AG04450 (cell line): ENCODE data around the gene RNF186. TPM values are rescaled to one million over a fixed set of nuclear protein-coding genes. Genes with fewer than 3 reads are reported as not detected.

Source experiments
- CTCF ChIA-PET: fragments of 300-600, 350-600 bp; formaldehyde crosslinking; extraction: SDS; loops from one replicate; lab custom pipeline; 2022; ENCODE audit warnings: antibody characterized with exemption, inconsistent platforms; lab: Charles Lee
- POLR2A ChIA-PET: fragments of 350-600 bp; formaldehyde crosslinking; extraction: SDS; loops from one replicate; lab custom pipeline; 2021; ENCODE audit warnings: antibody characterized with exemption, inconsistent platforms; lab: Yijun Ruan, JAX
- DNase-seq: peaks from one replicate; pipeline ENCODE4 v3.0.0-alpha.2; 2011; ENCODE audit warnings: low read depth, low spot score
- H3K27ac ChIP-seq: one replicate; pipeline ENCODE4 v1.5.1; 2012; ENCODE audit warnings: low read depth, low read length, control low read depth
- H3K27me3 ChIP-seq: one replicate; pipeline ENCODE4 v1.6.0; 2012; ENCODE audit warnings: low read length; ENCODE audit not compliant: control insufficient read depth, insufficient read depth
- H3K4me3 ChIP-seq: 2 replicates; pipeline ENCODE4 v1.5.1; 2011; ENCODE audit warnings: mild to moderate bottlenecking, low read depth, low read length, control low read depth
- H3K9me3 ChIP-seq: 2 replicates; pipeline ENCODE4 v1.5.1; 2012; ENCODE audit warnings: low read length; ENCODE audit not compliant: control insufficient read depth, insufficient read depth
- polyA plus RNA-seq: library from polyadenylated mRNA; depleted of rRNA; stranded (reverse); fragments of >200 nt; gene quantifications from 2 replicates; pipeline ENCODE4 v1.2.3, GENCODE V29; 2011
- TF ChIP-seq, protein P1 (sequence below): IDR thresholded peaks from 2 replicates; pipeline ENCODE4 v1.5.1; 2011; ENCODE audit warnings: low read depth, low read length, control low read depth, inconsistent platforms

RNF186 gene
- polyA plus RNA-seq, 1 experiment = not detected

GRCh38 chr1:19813643-19813960, 1.5 kb downstream of the RNF186 start:
- CTCF ChIA-PET = interaction anchor here (0.7 to 1.5 kb wide), 2 partner anchors 52 to 153 kb away, joined by 4 read pairs; no protein-coding TSS in a partner anchor
- Histone ChIP-seq H3K27ac (no peak overlapping the region), H3K4me3 (no peak overlapping the region), H3K9me3 (peaks cover 8% of the 10 kb centered on the region; the same call in 1 of the 2 replicates), H3K27me3 (peaks cover 6% of the 10 kb centered on the region)
- TF ChIP-seq, protein P1, sequence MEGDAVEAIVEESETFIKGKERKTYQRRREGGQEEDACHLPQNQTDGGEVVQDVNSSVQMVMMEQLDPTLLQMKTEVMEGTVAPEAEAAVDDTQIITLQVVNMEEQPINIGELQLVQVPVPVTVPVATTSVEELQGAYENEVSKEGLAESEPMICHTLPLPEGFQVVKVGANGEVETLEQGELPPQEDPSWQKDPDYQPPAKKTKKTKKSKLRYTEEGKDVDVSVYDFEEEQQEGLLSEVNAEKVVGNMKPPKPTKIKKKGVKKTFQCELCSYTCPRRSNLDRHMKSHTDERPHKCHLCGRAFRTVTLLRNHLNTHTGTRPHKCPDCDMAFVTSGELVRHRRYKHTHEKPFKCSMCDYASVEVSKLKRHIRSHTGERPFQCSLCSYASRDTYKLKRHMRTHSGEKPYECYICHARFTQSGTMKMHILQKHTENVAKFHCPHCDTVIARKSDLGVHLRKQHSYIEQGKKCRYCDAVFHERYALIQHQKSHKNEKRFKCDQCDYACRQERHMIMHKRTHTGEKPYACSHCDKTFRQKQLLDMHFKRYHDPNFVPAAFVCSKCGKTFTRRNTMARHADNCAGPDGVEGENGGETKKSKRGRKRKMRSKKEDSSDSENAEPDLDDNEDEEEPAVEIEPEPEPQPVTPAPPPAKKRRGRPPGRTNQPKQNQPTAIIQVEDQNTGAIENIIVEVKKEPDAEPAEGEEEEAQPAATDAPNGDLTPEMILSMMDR = no peak
- POLR2A ChIA-PET = interaction anchor here (0.6 kb wide), 1 partner anchor 25 kb away, joined by 4 read pairs; no protein-coding TSS in a partner anchor
- DNase-seq = no peak

- TF ChIP-seq, protein P1 = no peak
- ChIA-PET POLR2A (interaction anchor here (0.6 kb wide), 1 partner anchor 25 kb away, joined by 4 read pairs; no protein-coding TSS in a partner anchor), CTCF (interaction anchor here (0.7 to 1.5 kb wide), 2 partner anchors 51 to 152 kb away, joined by 4 read pairs; no protein-coding TSS in a partner anchor)
- Histone ChIP-seq H3K9me3 (peaks cover 8% of the 10 kb centered on the region; the same call in 1 of the 2 replicates), H3K27ac (no peak overlapping the region), H3K4me3 (no peak overlapping the region), H3K27me3 (peaks cover 6% of the 10 kb centered on the region)
- no peak for DNase-seq
These were observed 2.0 kb downstream of the RNF186 start for GRCh38 chr1:19812875-19813642.

DNA sequence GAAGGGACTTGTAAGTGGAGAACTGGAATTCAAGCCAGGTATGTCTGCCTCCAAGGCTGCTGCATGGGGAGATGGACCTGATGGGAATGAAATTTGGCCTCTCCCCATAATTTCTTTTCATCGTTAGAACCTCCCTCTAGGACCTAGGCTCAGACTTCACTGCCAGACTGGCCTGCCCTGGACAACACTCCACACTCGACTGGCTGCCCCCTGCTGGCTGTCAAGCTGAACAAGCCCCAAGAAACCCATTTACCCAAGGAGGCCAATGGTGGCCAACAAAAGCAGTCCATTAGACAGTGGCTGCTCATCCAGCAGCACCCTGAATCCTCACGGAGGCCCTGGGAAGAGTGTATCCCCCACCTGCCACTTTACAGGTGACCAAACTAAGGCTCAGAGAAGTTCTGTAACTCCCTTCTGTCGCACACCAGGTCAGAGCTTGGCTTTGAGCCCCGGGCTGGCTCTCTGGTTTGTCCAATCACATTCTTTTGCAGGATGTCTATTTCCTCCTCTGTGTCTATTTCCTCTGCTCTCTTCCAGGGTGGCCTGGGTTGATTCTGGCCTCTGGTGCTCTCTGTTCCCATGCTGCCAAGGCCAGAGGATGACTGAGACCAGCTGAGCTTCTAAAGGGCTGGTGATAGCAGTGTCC, 3.8 kb downstream of the RNF186 start:
- Histone ChIP-seq H3K4me3 (no peak overlapping the region), H3K27me3 (peaks cover 6% of the 10 kb centered on the region), H3K9me3 (peaks cover 8% of the 10 kb centered on the region; the same call in 1 of the 2 replicates), H3K27ac (no peak overlapping the region)
- TF ChIP-seq, protein P1 = peak; percentile 68
- POLR2A ChIA-PET = no interaction called here
- DNase-seq = no peak
- CTCF ChIA-PET = interaction anchor here (0.8 to 2.5 kb wide), 2 partner anchors 49 to 147 kb away, joined by 4 to 11 read pairs; no protein-coding TSS in a partner anchor

DNA sequence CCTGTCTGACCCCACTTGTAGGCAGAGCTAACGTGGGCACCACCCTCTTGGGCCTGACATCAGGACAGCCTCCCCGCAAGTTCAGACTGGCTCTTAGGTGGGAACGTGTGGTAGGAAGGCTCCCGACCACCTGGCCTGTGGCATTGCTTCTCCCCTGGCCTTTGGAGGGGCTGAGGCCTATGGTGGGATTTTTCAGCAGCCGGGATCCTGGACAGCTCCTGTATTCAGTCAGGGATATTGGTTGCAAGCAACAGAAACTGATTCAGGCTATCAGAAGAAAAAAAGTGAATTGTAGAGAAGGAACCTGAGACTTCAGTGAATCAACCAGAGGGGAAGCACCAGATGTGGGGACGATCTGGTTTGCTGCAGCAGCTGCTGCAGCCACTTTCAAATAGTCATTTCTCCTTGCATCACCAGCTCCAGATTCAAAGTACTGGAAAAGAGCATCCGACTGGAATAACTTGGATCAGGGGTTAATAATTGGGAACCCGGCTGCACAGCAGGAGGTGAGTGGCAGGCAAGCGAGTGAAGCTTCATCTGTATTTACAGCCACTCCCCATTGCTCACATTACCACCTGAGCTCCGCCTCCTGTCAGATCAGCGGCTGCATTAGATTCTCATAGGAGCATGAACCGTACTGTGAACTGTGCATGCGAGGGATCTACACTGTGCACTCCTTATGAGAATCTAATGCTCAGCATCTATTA, 5.9 kb downstream of the RNF186 start:
- peaks cover 8% of the 10 kb centered on the region; the same call in 1 of the 2 replicates for H3K9me3 ChIP-seq
- TF ChIP-seq, protein P1 = no peak

More for the DNA sequence above, 5.9 kb downstream of the RNF186 start:
- Histone ChIP-seq H3K27ac (no peak overlapping the region), H3K4me3 (no peak overlapping the region), H3K27me3 (peaks cover 11% of the 10 kb centered on the region)
- POLR2A ChIA-PET = no interaction called here
- CTCF ChIA-PET = interaction anchor here (0.7 to 1.1 kb wide), 4 partner anchors 37 to 147 kb away, joined by 3 to 4 read pairs (median 4); no protein-coding TSS in a partner anchor
- no peak for DNase-seq
